Fibroblast of lung (primary cell): ENCODE results near the gene CORO2A. TPM values are rescaled to one million over a fixed set of nuclear protein-coding genes. Genes with fewer than 3 reads are reported as not detected.

ENCODE experiments used
- DNase-seq, 2 donors: peaks; one replicate each; pipeline versions ENCODE4 v3.0.0 to v3.0.0-alpha.2; 2010; ENCODE audit warnings: low read depth in 2 of 2
- H2AFZ ChIP-seq: 2 replicates; pipeline ENCODE4 v1.5.1; 2012; ENCODE audit warnings: low read length, control low read depth, inconsistent platforms
- H3K27ac ChIP-seq: 2 replicates; pipeline ENCODE4 v1.5.1; 2011; ENCODE audit warnings: low read length, control low read depth; ENCODE audit not compliant: insufficient read depth
- H3K27me3 ChIP-seq: 2 replicates; pipeline ENCODE4 v1.5.1; 2011; ENCODE audit warnings: mild to moderate bottlenecking, low read length; ENCODE audit not compliant: control insufficient read depth, insufficient read depth
- H3K36me3 ChIP-seq: 2 replicates; pipeline ENCODE4 v1.5.1; 2011; ENCODE audit warnings: low read length; ENCODE audit not compliant: control insufficient read depth, insufficient read depth
- H3K4me1 ChIP-seq: 2 replicates; pipeline ENCODE4 v1.5.1; 2011; ENCODE audit warnings: low read length; ENCODE audit not compliant: control insufficient read depth, insufficient read depth; ENCODE audit errors: extremely low read depth
- H3K4me2 ChIP-seq: 2 replicates; pipeline ENCODE4 v1.5.1; 2011; ENCODE audit warnings: low read length, control low read depth; ENCODE audit not compliant: insufficient read depth; ENCODE audit errors: extremely low read depth
- H3K4me3 ChIP-seq, 4 experiments: fragments of 200-600 bp in 1 of 4; sonication (generic) in 1 of 4; replicated peaks in 1 of 4; 2 replicates each; pipeline ENCODE4 v1.5.1; 2011 to 2016; ENCODE audit warnings: low read length in 4 of 4, low read depth in 3 of 4, mild to moderate bottlenecking in 3 of 4, control low read depth in 2 of 4, inconsistent platforms in 1 of 4, mixed read lengths in 1 of 4; ENCODE audit not compliant: insufficient read depth in 1 of 4; ENCODE audit errors: control extremely low read depth in 1 of 4
- H3K79me2 ChIP-seq: 2 replicates; pipeline ENCODE4 v1.5.1; 2012; ENCODE audit warnings: mild to moderate bottlenecking, low read length, inconsistent platforms; ENCODE audit not compliant: control insufficient read depth, insufficient read depth
- H3K9ac ChIP-seq: 2 replicates; pipeline ENCODE4 v1.5.1; 2011; ENCODE audit warnings: mild to moderate bottlenecking, low read length, control low read depth; ENCODE audit not compliant: insufficient read depth
- H3K9me3 ChIP-seq: 2 replicates; pipeline ENCODE4 v1.5.1; 2012; ENCODE audit warnings: low read depth, low read length; ENCODE audit not compliant: control insufficient read depth, insufficient read depth
- H4K20me1 ChIP-seq: 2 replicates; pipeline ENCODE4 v1.5.1; 2011; ENCODE audit warnings: low read length; ENCODE audit not compliant: control insufficient read depth, insufficient read depth; ENCODE audit errors: extremely low read depth
- CTCF ChIP-seq, 2 donors: IDR thresholded peaks in 1 of 2; conservative IDR thresholded peaks in 1 of 2; 1 replicate in 1 of 2; 2 replicates in 1 of 2; pipeline ENCODE4 v1.5.1; 2011 to 2012; ENCODE audit warnings: low read length in 2 of 2, control low read depth in 1 of 2, inconsistent platforms in 1 of 2, low read depth in 1 of 2, mild to moderate bottlenecking in 1 of 2
- EZH2 ChIP-seq: IDR thresholded peaks from 2 replicates; pipeline ENCODE4 v1.5.1; 2012; ENCODE audit warnings: low read length, control low read depth, mild to moderate bottlenecking; ENCODE audit errors: missing control alignments
- polyA plus RNA-seq, 2 donors: library from polyadenylated mRNA; depleted of rRNA in 1 of 2; stranded (reverse) in 1 of 2; unstranded in 1 of 2; fragments of >200 nt; gene quantifications; 2 replicates each; pipeline ENCODE4 v1.2.1, GENCODE V29; 2011 to 2012; ENCODE audit warnings: missing spikeins in 1 of 2
- total RNA-seq: library from RNA; depleted of rRNA; stranded (reverse); fragments of >200 nt; gene quantifications from 2 replicates; pipeline ENCODE4 v1.2.1, GENCODE V29; 2014

The CORO2A gene
- total and polyA plus RNA-seq, 2 donors (not counting 1 experiment from before 2014, with no cell fraction given): 0.11 to 0.50 TPM

- H3K4me2 ChIP-seq: no peak overlapping the region
- H4K20me1 ChIP-seq: no peaks in the 10 kb centered on the region
- H3K79me2 ChIP-seq: no peaks in the 10 kb centered on the region
- no peak overlapping the region for H3K9ac ChIP-seq
- H3K4me1 ChIP-seq: no peaks in the 10 kb centered on the region
- no peak for TF ChIP-seq CTCF (conservative IDR thresholded peaks at IDR 0.05 in 1 of 2, IDR thresholded peaks at IDR 0.05 in 1 of 2; ENCODE audit: low read depth in 1 of 2, low read length in 2 of 2)
- TF ChIP-seq EZH2: no peak
- H3K9me3 ChIP-seq: no peaks in the 10 kb centered on the region
- no peak for DNase-seq
- peaks cover 19% of the 10 kb centered on the region for H3K27me3 ChIP-seq
- H3K36me3 ChIP-seq: no peaks in the 10 kb centered on the region
- H2AFZ ChIP-seq: no peak overlapping the region
- H3K27ac ChIP-seq: no peak overlapping the region
- H3K4me3 ChIP-seq: no peak overlapping the region
Measured at GRCh38 chr9:98134702-98135557, 57.5 kb downstream of the CORO2A start.

GRCh38 chr9:98132806-98133631 is 59.4 kb downstream of the CORO2A start:
- no peak overlapping the region for H3K4me2 ChIP-seq
- H3K79me2 ChIP-seq: no peaks in the 10 kb centered on the region
- H3K9me3 ChIP-seq: no peaks in the 10 kb centered on the region
- no peak overlapping the region for H2AFZ ChIP-seq
- peaks cover 19% of the 10 kb centered on the region for H3K27me3 ChIP-seq
- no peak for DNase-seq
- H3K36me3 ChIP-seq: no peaks in the 10 kb centered on the region
- no peak for TF ChIP-seq CTCF (conservative IDR thresholded peaks at IDR 0.05 in 1 of 2, IDR thresholded peaks at IDR 0.05 in 1 of 2; ENCODE audit: low read depth in 1 of 2, low read length in 2 of 2)
- no peak for TF ChIP-seq EZH2
- H3K4me1 ChIP-seq: no peaks in the 10 kb centered on the region
- no peaks in the 10 kb centered on the region for H4K20me1 ChIP-seq
- H3K27ac ChIP-seq: no peak overlapping the region
- no peak overlapping the region for H3K4me3 ChIP-seq
- no peak overlapping the region for H3K9ac ChIP-seq

- Histone ChIP-seq H3K4me1 (no peaks in the 10 kb centered on the region), H3K27ac (no peak overlapping the region), H3K36me3 (no peaks in the 10 kb centered on the region), H3K9ac (no peak overlapping the region), H2AFZ (no peak overlapping the region), H3K9me3 (no peaks in the 10 kb centered on the region), H4K20me1 (no peaks in the 10 kb centered on the region), H3K79me2 (no peaks in the 10 kb centered on the region), H3K4me3 (no peak overlapping the region), H3K27me3 (peaks cover 18% of the 10 kb centered on the region), H3K4me2 (no peak overlapping the region)
- no peak for DNase-seq
- no peak for TF ChIP-seq EZH2
- no peak for TF ChIP-seq CTCF (conservative IDR thresholded peaks at IDR 0.05 in 1 of 2, IDR thresholded peaks at IDR 0.05 in 1 of 2; ENCODE audit: low read depth in 1 of 2, low read length in 2 of 2)
Measured at GRCh38 chr9:98132158-98132557, 60.3 kb downstream of the CORO2A start.
